Fibroblast of skin of back (primary cell): Measurements from ENCODE around the gene UHRF2.
"Not testable (repeated sequence)": the region's sequence is repeated elsewhere in the genome, so short reads cannot be mapped to it uniquely, and the experiment has no call there.

Source experiments
- DNase-seq: peaks from one replicate; pipeline ENCODE4 v3.0.0-alpha.2; 2013

Gene UHRF2

GRCh38 chr9:6428940-6429889 lies 16.2 kb downstream of the UHRF2 start:
- DNase-seq = no peak

GRCh38 chr9:6431038-6431437 lies 18.0 kb downstream of the UHRF2 start:
- DNase-seq = no peak

DNA sequence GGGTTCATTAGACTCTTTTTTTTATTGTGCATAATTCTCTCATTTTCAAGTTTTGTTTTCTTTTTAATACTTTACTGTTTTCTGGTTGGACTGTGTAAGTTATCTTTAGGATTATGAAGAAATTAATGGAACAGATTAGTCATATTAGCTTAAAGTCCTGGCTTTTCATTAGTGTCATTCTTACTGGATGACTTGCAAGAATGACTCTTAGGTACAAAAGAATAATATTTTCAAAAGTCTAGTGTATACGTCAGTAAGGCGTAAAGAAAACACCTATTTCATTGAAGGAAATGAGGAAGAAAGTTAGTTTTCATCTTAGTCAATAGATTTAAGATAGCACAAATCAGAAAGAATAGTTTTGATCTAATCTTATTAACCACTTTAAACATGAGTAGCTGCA lies 20.4 kb downstream of the UHRF2 start:
- DNase-seq = peak; percentile 79

DNA sequence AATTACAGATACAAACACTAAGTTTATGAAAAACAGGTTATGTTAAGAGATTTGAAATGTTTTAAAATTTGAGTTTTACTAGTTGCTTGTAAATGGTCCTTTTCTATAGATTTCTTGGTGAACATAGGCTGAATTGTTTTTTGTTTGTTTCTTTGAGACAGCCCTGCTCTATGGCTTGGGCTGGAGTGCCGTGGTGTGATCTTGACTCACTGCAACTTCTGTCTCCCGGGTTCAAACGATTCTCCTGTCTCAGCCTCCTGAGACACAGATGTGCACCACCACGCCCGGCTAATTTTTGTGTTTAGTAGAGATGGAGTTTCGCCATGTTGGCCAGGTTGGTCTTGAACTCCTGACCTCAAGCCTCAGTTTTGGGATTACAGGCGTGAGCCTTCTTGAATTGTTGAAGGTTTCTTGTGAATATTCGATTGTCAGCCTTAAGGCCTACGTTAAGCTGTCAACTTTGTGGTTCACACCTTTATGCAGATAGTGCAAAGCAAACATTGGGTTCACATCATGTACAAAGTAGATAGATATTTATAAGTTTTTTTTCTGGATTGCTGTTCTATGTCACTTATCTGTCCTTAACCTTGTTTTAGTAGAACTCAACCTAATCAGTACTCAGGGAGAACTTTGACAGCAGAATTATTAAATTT lies 26.2 kb downstream of the UHRF2 start:
- no peak for DNase-seq

DNA sequence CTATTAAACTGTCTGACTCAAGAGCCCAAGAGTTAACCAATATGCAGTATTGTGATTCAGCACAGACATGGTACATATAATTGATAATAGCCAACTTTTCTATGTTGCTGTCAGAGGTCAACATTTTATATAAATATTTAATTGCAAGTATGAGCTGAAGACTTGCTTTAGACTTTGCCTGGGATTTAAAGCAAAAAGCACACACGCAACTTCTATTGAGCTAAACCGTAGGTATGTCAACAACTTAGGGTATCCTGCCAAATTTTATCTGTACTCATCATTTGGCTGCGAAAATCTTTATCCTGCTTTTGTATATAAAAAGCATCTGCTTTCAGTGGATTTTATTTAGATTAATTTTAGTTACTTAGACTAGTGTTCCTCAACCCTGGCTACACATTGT lies 27.4 kb downstream of the UHRF2 start:
- no peak for DNase-seq

GRCh38 chr9:6441269-6441668 lies 28.3 kb downstream of the UHRF2 start:
- DNase-seq = peak; percentile 44

- DNase-seq = no peak
Observed at GRCh38 chr9:6443661-6444060, 30.7 kb downstream of the UHRF2 start.

DNA sequence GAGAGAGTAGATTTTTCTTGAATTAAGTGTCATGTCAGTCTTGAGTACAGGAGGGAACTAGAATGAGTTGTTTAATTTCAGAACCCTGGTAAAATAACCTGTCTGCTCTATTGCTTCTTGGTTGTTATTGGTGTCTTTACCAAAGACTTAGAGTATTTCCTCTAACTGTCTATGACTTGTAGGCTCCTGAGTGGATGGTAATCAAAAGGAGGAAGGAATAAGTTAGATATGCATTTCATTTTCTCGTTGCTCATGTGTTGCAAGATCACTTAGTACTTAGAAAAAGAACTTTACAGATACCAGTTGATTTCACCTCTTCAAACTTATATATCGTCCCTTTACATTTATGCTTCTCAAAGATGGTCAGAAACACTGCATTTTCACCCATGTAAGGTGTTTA lies 31.1 kb downstream of the UHRF2 start:
- DNase-seq = no peak

GRCh38 chr9:6449086-6449485 lies 36.1 kb downstream of the UHRF2 start:
- DNase-seq = no peak

GRCh38 chr9:6449645-6450044 lies 36.6 kb downstream of the UHRF2 start:
- no peak for DNase-seq

- no peak for DNase-seq
Observed at GRCh38 chr9:6450641-6451375, 37.8 kb downstream of the UHRF2 start.

- DNase-seq = not testable (repeated sequence)
Observed at GRCh38 chr9:6455292-6455691, 42.3 kb downstream of the UHRF2 start.

DNA sequence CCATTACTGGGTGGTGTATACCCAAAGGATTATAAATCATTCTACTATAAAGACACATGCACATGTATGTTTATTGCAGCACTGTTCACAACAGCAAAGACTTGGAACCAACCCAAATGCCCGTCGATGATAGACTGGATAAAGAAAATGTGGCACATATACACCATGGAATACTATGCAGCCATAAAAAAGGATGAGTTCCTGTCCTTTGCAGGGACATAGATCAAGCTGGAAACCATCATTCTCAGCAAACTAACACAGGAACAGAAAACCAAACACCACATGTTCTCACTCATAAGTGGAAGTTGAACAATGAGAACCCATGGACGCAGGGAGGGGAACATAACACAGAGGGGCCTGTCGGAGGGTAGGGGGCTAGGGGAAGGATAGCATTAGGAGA lies 45.7 kb downstream of the UHRF2 start:
- not testable (repeated sequence) for DNase-seq

GRCh38 chr9:6459718-6460117 lies 46.7 kb downstream of the UHRF2 start:
- DNase-seq = no peak

DNA sequence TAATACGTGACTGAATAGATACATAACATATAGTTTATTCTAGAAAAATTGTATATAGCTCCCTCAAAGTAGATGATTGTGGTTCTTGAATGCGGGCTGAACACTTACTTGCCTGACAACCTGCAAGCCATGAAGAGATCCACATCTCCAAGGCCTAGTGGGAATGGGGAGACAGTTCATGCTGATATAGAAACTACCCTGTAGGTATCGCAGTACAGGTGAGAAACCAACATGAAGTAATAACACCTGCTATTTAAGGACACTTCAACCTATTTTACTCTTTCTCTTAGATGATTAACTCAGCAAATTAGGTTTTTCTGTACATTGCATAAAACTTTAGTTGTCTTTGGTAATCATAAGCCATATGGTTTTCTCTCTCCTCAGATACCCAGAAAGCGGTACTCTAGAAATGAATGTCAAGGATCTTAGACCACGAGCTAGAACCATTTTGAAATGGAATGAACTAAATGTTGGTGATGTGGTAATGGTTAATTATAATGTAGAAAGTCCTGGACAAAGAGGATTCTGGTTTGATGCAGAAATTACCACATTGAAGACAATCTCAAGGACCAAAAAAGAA lies 47.3 kb downstream of the UHRF2 start:
- no peak for DNase-seq

DNA sequence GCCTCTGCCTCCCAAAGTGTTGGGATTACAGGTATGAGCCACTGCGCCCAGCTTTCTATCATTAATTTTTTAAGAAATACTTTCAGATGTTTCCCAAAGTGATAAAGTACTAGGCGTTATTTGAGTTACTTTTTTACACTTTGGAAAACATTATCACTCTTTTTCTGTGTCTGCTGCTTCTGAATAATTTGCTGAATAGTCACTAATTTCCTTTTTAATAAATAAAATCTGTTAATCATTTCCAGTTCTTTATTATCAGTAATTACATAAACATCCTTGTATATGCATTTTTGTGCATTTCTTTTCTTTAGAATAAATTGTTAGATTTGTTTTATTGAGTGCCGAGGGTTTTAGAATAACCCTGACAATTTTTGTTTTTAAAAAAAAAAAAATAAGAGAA lies 48.6 kb downstream of the UHRF2 start:
- no peak for DNase-seq

DNA sequence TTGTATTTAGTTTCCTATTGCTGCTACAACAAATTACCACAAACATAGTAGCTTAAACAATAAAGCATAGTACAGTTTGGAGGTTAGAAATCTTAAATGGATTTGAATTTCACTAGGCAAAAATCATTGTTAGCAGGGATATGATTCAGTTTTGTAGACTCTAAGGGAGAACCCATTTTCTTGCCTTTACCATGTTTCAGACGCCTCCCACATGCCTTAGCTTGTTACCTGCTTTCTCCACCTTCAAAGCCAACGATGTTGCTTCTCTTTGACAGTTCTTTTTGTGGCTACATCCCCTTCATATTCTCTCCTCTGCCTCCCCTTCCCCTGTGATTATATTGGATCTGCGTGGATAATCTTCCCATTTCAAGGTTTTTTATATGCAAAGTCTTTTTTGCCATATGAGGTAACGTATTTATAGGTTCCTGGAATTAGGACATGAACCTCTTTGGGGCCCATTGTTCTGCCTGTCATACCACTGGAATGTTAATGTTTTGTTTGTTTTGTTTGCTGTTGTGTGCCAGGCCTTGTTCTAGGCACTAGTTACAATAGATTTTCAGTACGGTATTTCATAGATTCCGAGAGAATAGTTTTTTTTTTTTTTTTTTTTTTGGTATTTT lies 54.1 kb downstream of the UHRF2 start:
- DNase-seq = no peak

DNA sequence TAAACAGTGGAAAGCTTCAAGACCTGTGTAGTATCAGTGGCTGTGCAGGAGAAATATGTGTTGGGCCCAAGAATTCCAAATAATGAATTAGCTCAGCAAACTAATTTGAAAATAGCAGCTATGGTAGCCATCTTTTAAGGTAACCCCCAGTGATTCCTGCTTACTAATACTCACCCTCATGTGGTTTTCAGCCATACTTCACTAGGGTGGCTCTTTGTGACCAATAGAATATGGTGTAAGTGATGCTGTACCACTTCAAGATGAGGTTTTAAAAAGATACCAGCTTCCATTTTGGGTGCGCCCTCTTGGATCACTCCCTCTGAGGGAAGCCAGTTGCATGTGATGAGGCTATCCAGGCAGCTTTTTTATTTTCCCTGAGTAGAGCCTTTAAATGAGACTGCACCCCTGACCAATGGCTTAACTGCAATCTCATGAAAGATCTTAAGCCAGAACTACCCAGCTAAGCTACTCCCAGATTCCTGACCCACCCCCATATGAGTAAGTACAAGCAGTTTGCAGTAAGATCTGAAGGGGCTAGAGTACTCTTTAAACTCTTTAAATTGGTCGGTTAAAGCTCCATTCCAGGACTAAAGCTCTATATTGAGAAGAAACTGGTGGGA lies 58.3 kb downstream of the UHRF2 start:
- DNase-seq = no peak

GRCh38 chr9:6473151-6473550 lies 60.2 kb downstream of the UHRF2 start:
- DNase-seq = no peak

GRCh38 chr9:6479959-6480358 lies 67.0 kb downstream of the UHRF2 start:
- DNase-seq = no peak

- no peak for DNase-seq
Observed at GRCh38 chr9:6484210-6484609, 71.2 kb downstream of the UHRF2 start.

GRCh38 chr9:6488395-6488794 lies 75.4 kb downstream of the UHRF2 start:
- no peak for DNase-seq
